GM18873 (cell line): ENCODE data around the gene KRT84.
"Not testable (repeated sequence)": the region's sequence is repeated elsewhere in the genome, so short reads cannot be mapped to it uniquely, and the experiment has no call there.

Source experiments
- ATAC-seq: cut with Tn5 transposase; IDR thresholded peaks from one replicate; pipeline ENCODE4 v1.9.1; 2021; ENCODE audit warnings: mild to moderate bottlenecking, moderate library complexity, moderate number of reproducible peaks; ENCODE audit not compliant: unreplicated experiment, low FRiP score

Gene KRT84

GRCh38 chr12:52413782-52414345, 28.4 kb upstream of the KRT84 start:
- ATAC-seq, result no peak

GRCh38 chr12:52413202-52413601, 27.8 kb upstream of the KRT84 start:
- ATAC-seq, result no peak

GRCh38 chr12:52411815-52412214, 26.4 kb upstream of the KRT84 start:
- ATAC-seq, result no peak

- ATAC-seq, result not testable (repeated sequence)
Measured at GRCh38 chr12:52410589-52411248, 25.3 kb upstream of the KRT84 start.

- no peak for ATAC-seq
Measured at GRCh38 chr12:52407918-52408317, 22.5 kb upstream of the KRT84 start.

GRCh38 chr12:52405922-52406385, 20.5 kb upstream of the KRT84 start, which contains the start of gene KRT82:
Gene KRT82 (minus strand): TSS chr12:52406335. CDS start chr12:52406277, 58 bp downstream.
- no peak for ATAC-seq

GRCh38 chr12:52404951-52405350, 19.5 kb upstream of the KRT84 start:
- no peak for ATAC-seq

GRCh38 chr12:52403561-52403960, 18.1 kb upstream of the KRT84 start:
- no peak for ATAC-seq

GRCh38 chr12:52402873-52403540, 17.6 kb upstream of the KRT84 start:
- no peak for ATAC-seq

- no peak for ATAC-seq
Measured at GRCh38 chr12:52402377-52402776, 16.9 kb upstream of the KRT84 start.

- no peak for ATAC-seq
Measured at GRCh38 chr12:52401926-52402325, 16.5 kb upstream of the KRT84 start.

GRCh38 chr12:52401526-52401925, 16.1 kb upstream of the KRT84 start:
- ATAC-seq, result no peak

GRCh38 chr12:52400906-52401305, 15.5 kb upstream of the KRT84 start:
- ATAC-seq, result no peak

- ATAC-seq, result no peak
Measured at GRCh38 chr12:52399756-52400155, 14.3 kb upstream of the KRT84 start.

- ATAC-seq, result no peak
Measured at GRCh38 chr12:52398176-52398575, 12.7 kb upstream of the KRT84 start.

GRCh38 chr12:52396656-52397055, 11.2 kb upstream of the KRT84 start:
- no peak for ATAC-seq

GRCh38 chr12:52395761-52396434, 10.4 kb upstream of the KRT84 start:
- no peak for ATAC-seq

GRCh38 chr12:52394836-52395405, 9.5 kb upstream of the KRT84 start:
- no peak for ATAC-seq

GRCh38 chr12:52392465-52393007, 7.1 kb upstream of the KRT84 start:
- ATAC-seq, result no peak

GRCh38 chr12:52391618-52392002, 6.2 kb upstream of the KRT84 start:
- ATAC-seq, result no peak
